ENCODE data around the gene SYT11.

The SYT11 gene

DNA sequence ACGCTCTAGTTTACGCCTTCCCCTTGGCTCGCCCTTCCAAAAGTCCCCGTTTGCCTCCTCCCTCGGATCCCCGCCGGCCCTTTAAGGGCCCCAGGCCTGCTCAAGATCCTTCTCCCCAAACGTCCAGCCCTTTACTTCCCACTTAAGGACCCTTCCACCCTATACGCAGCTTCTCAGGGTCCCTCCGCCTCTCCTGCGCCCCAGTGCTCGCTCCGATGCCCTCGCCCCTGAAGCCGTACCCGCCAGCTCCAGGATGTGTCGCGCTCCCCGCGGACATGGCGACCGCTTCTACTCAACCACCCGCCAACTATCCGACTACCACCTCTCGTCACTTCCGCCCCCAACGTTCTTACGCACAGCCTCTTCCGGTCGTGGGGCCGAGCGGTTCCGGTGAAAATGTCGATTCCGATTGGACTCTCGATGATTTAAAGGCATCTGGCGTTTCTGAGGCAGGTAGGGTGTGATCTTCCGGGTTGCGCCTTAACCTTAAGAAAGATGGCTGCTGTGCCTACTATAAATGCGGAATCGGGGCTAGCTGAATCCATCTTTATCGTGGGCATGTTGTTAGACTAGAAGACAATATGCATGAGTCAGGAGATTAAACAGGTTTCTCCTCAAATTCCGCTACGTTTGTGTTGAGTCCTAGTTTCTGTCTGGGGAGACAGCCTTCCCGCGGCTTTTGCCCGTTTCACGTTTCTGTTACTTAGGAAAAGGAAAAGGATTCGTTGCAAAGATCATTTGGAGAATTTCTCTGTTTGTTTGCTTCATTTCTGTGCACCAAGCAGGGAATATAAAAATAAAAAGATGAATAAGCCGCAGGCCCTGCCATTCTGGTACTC is 74.9 kb downstream of the SYT11 start, which contains the start of gene KHDC4:
KHDC4 (minus strand) TSS at position 317 of the 839 bp plus-strand sequence; CDS start at position 277, 40 bp downstream.
- H3K27ac Mint-ChIP-seq = no peak within 1 kb of the TSS

More for the DNA sequence above, 74.9 kb downstream of the SYT11 start, which contains the start of gene KHDC4:
- H3K36me3 Mint-ChIP-seq = peaks cover 5% of the 10 kb centered on the region
- no peak within 1 kb of the TSS for H3K4me3 Mint-ChIP-seq
- H3K4me1 Mint-ChIP-seq = peaks cover 41% of the 10 kb centered on the region
- no peaks in the 10 kb centered on the region for H3K9me3 Mint-ChIP-seq
- H3K27me3 Mint-ChIP-seq = no peaks in the 10 kb centered on the region
